OCI-LY3 (cell line): ENCODE measurements around the gene TAS2R60.
"Not testable (repeated sequence)": the region's sequence is repeated elsewhere in the genome, so short reads cannot be mapped to it uniquely, and the experiment has no call there.

Source experiments
- H2AFZ ChIP-seq: fragments of 200-600, 300-600 bp; shearing (Covaris generic); 2 replicates; pipeline ENCODE4 v1.6.0; 2014; ENCODE audit warnings: antibody characterized with exemption, low read depth, low read length
- H3K27ac ChIP-seq: fragments of 200-600, 300-600 bp; sonication (generic); 2 replicates; pipeline ENCODE4 v1.5.1; 2014; ENCODE audit warnings: mild to moderate bottlenecking, low read length, moderate library complexity, mixed read lengths
- H3K27me3 ChIP-seq: fragments of 200-600, 300-600 bp; sonication (generic); 2 replicates; pipeline ENCODE4 v1.6.1; 2014; ENCODE audit warnings: low read depth, low read length, mixed read lengths
- H3K36me3 ChIP-seq: fragments of 200-600, 300-600 bp; sonication (generic); replicated peaks from 2 replicates; pipeline ENCODE3; 2014; ENCODE audit warnings: low read depth, low read length, mixed read lengths
- H3K4me1 ChIP-seq: fragments of 300-600, 200-600 bp; sonication (generic); 2 replicates; pipeline ENCODE4 v1.6.1; 2014; ENCODE audit warnings: low read length, mixed read lengths
- H3K4me2 ChIP-seq: fragments of 200-600, 300-600 bp; sonication (generic); 2 replicates; pipeline ENCODE4 v1.6.1; 2014; ENCODE audit warnings: low read length, mixed read lengths
- H3K4me3 ChIP-seq: fragments of 300-600, 200-600 bp; sonication (generic); 2 replicates; pipeline ENCODE4 v1.5.1; 2014; ENCODE audit warnings: antibody characterized with exemption, mild to moderate bottlenecking, low read length, moderate library complexity
- H3K79me2 ChIP-seq: fragments of 300-600, 200-600 bp; shearing (Covaris generic); 2 replicates; pipeline ENCODE4 v1.6.1; 2014; ENCODE audit warnings: mild to moderate bottlenecking, low read length, mixed read lengths
- H3K9ac ChIP-seq: fragments of 300-600, 200-600 bp; shearing (Covaris generic); 2 replicates; pipeline ENCODE4 v1.6.0; 2014; ENCODE audit warnings: mild to moderate bottlenecking, low read length, moderate library complexity
- H3K9me3 ChIP-seq: fragments of 200-600, 300-600 bp; shearing (Covaris generic); 2 replicates; pipeline ENCODE4 v1.6.1; 2014; ENCODE audit warnings: low read length, mixed read lengths; ENCODE audit not compliant: insufficient read depth
- H4K20me1 ChIP-seq: fragments of 200-600, 300-600 bp; sonication (generic); 2 replicates; pipeline ENCODE4 v1.6.1; 2016; ENCODE audit warnings: low read length, mixed read lengths; ENCODE audit not compliant: insufficient read depth
- EZH2phosphoT487 ChIP-seq: fragments of 200-600 bp; shearing (Covaris generic); IDR thresholded peaks from 2 replicates; pipeline ENCODE4 v1.6.1; 2018; ENCODE audit warnings: antibody characterized with exemption, mixed run types, low read depth
- TF ChIP-seq, protein P1 (sequence below): fragments of 200-600, 300-600 bp; sonication (generic); IDR thresholded peaks from 2 replicates; pipeline ENCODE4 v1.5.1; 2014; ENCODE audit warnings: antibody characterized with exemption, low read length, low read depth

The TAS2R60 gene

DNA sequence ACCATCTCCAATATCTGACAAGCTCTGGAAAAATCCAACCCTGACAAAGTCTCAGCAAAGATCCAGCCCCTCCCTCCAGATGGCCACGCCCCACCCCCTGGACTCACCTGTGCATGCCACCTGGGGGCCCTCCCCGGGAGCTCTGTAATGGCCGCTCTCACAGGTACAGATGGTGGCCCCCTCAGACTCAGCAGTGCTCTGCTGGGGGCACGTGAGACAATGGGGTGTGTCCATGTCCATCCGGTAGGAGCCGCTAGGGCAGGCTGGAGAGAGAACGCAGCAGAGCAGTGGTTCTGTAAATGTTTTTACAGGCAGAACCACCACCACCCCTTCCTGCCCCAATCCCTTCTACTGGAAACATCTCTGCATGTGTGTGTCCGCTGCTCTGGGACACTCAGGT lies 44.1 kb upstream of the TAS2R60 start:
- Histone ChIP-seq H3K36me3 (no peaks in the 10 kb centered on the region), H3K4me3 (no peak overlapping the region), H3K4me1 (no peaks in the 10 kb centered on the region), H4K20me1 (no peaks in the 10 kb centered on the region), H3K27me3 (peaks cover 37% of the 10 kb centered on the region), H3K9ac (no peak overlapping the region), H3K9me3 (no peaks in the 10 kb centered on the region), H2AFZ (no peak overlapping the region), H3K27ac (no peak overlapping the region), H3K79me2 (no peaks in the 10 kb centered on the region), H3K4me2 (no peak overlapping the region)
- TF ChIP-seq EZH2phosphoT487: no peak
- TF ChIP-seq, protein P1, sequence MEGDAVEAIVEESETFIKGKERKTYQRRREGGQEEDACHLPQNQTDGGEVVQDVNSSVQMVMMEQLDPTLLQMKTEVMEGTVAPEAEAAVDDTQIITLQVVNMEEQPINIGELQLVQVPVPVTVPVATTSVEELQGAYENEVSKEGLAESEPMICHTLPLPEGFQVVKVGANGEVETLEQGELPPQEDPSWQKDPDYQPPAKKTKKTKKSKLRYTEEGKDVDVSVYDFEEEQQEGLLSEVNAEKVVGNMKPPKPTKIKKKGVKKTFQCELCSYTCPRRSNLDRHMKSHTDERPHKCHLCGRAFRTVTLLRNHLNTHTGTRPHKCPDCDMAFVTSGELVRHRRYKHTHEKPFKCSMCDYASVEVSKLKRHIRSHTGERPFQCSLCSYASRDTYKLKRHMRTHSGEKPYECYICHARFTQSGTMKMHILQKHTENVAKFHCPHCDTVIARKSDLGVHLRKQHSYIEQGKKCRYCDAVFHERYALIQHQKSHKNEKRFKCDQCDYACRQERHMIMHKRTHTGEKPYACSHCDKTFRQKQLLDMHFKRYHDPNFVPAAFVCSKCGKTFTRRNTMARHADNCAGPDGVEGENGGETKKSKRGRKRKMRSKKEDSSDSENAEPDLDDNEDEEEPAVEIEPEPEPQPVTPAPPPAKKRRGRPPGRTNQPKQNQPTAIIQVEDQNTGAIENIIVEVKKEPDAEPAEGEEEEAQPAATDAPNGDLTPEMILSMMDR: no peak

- H3K27me3 ChIP-seq: peaks cover 39% of the 10 kb centered on the region
- no peak overlapping the region for H3K9ac ChIP-seq
- no peak overlapping the region for H3K4me3 ChIP-seq
- no peak overlapping the region for H2AFZ ChIP-seq
- no peaks in the 10 kb centered on the region for H3K4me1 ChIP-seq
- no peaks in the 10 kb centered on the region for H4K20me1 ChIP-seq
- no peak overlapping the region for H3K4me2 ChIP-seq
- TF ChIP-seq, protein P1: no peak
- TF ChIP-seq EZH2phosphoT487: no peak
- no peaks in the 10 kb centered on the region for H3K9me3 ChIP-seq
- no peaks in the 10 kb centered on the region for H3K79me2 ChIP-seq
- H3K36me3 ChIP-seq: no peaks in the 10 kb centered on the region
- no peak overlapping the region for H3K27ac ChIP-seq
Observed at GRCh38 chr7:143399642-143400041, 43.6 kb upstream of the TAS2R60 start.

- no peaks in the 10 kb centered on the region for H3K4me1 ChIP-seq
- H3K36me3 ChIP-seq: no peaks in the 10 kb centered on the region
- no peak overlapping the region for H3K4me3 ChIP-seq
- no peak overlapping the region for H3K4me2 ChIP-seq
- no peaks in the 10 kb centered on the region for H3K79me2 ChIP-seq
- H3K9me3 ChIP-seq: no peaks in the 10 kb centered on the region
- H2AFZ ChIP-seq: no peak overlapping the region
- no peak overlapping the region for H3K27ac ChIP-seq
- H4K20me1 ChIP-seq: no peaks in the 10 kb centered on the region
- TF ChIP-seq EZH2phosphoT487: no peak
- peaks cover 54% of the 10 kb centered on the region for H3K27me3 ChIP-seq
- no peak overlapping the region for H3K9ac ChIP-seq
Observed at GRCh38 chr7:143401265-143401664, 42.0 kb upstream of the TAS2R60 start.

DNA sequence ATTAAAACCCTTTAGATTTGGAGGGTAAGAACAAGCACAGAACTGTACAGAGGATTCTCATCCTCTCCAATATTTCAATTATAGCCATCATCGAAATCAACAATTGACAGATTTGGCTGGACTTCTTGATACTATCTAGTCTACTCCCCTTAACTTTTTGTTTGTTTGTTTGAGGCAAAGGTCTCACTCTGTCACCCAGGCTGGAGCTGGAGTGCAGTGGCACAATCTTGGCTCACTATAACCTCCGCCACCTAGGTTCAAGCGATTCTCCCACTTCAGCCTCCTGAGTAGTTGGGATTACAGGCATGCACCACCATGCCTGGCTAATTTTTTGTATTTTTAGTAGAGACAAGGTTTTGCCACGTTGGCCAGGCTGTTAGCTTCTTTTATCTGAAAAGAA lies 41.0 kb upstream of the TAS2R60 start:
- H3K27me3 ChIP-seq: peaks cover 64% of the 10 kb centered on the region
- H3K9ac ChIP-seq, H3K9me3 ChIP-seq, H3K4me2 ChIP-seq, H2AFZ ChIP-seq, H3K4me1 ChIP-seq, H3K4me3 ChIP-seq, H3K79me2 ChIP-seq, H4K20me1 ChIP-seq, H3K27ac ChIP-seq, H3K36me3 ChIP-seq: not testable (repeated sequence)

DNA sequence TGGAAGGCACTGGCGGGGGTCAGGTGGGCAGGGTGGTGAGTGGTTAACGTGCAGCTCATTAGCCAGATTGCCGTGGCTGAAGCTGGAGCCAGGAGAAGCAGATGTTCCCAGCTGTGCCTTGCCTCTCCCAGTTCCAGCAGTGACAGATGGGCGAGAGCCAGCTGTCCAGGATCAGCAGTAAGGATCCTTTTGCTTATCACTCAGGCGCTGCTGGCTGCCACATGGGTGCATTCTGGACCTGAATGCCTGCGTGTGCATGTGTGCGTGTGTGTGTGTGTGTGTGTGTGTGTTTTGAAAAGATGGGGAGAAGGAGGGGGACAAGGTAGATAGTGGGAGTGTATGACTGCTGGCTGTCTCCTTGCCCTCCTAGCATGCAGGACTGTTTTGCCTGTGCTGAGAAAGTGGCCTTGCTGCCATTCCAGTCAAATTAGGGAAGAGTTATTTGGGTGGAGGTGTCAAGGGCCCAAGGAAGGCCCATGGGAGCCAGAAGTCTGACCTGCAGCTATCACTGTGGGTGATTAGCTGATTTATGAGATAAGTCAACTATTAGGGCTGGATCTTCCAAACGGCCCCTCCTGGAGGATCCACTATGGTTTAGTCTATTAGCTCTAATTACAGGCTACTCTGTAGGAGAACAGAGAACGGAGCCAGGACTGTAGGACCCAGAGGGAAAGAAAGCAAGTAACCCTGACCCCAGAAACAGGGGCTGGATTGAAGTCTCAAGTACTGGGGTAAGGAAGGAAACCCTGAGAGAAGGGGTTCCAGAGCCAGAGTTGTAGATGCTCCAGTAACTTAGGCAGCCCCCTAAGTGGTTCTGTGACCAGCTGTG lies 37.9 kb upstream of the TAS2R60 start:
- Histone ChIP-seq H3K36me3 (no peaks in the 10 kb centered on the region), H3K4me1 (peaks cover 16% of the 10 kb centered on the region), H3K27ac (no peak overlapping the region), H2AFZ (no peak overlapping the region), H3K9ac (no peak overlapping the region), H3K9me3 (no peaks in the 10 kb centered on the region), H3K27me3 (peaks cover 67% of the 10 kb centered on the region), H3K4me2 (no peak overlapping the region), H3K79me2 (no peaks in the 10 kb centered on the region), H4K20me1 (no peaks in the 10 kb centered on the region), H3K4me3 (no peak overlapping the region)
- TF ChIP-seq EZH2phosphoT487: no peak
- TF ChIP-seq, protein P1: no peak
